Thyroid gland (tissue), 4 donors: ENCODE data around the gene PELI2.

Source experiments
- CTCF ChIP-seq, 6 experiments: fragments of 200-600 bp in 3 of 6; fragments of 450-650 bp in 3 of 6; sonication (generic) in 3 of 6; IDR thresholded peaks; one replicate each; pipeline ENCODE4 v1.5.1; 2016 to 2019; ENCODE audit warnings: antibody characterized with exemption in 6 of 6, mild to moderate bottlenecking in 2 of 6, inconsistent platforms in 1 of 6, moderate library complexity in 1 of 6
- POLR2A ChIP-seq, 2 donors: fragments of 450-650 bp; IDR thresholded peaks; one replicate each; pipeline ENCODE4 v1.6.1; 2017; ENCODE audit warnings: antibody characterized with exemption in 2 of 2, mild to moderate bottlenecking in 2 of 2, moderate library complexity in 1 of 2

- TF ChIP-seq CTCF (IDR thresholded peaks at IDR 0.05), result no peak
- TF ChIP-seq POLR2A (IDR thresholded peaks at IDR 0.05), result no peak
These were observed 16.8 kb downstream of the PELI2 start for GRCh38 chr14:56135001-56135400.
